ENCODE measurements around the gene ZFPM1.

- TF ChIP-seq POLR2A (IDR thresholded peaks at IDR 0.05) (no peak), CTCF (IDR thresholded peaks at IDR 0.05) (no peak)
Measured at GRCh38 chr16:88426018-88426417, 27.1 kb upstream of the ZFPM1 start.

Data from body of pancreas (tissue), 4 donors.